WTC11 (cell line): ENCODE data around the gene C9orf72. TPM values are rescaled to one million over a fixed set of nuclear protein-coding genes. Genes with fewer than 3 reads are reported as not detected.

Experiments used
- ATAC-seq: fragments of 200-7000 bp; cut with Tn5 transposase; 2 replicates; pipeline ENCODE4 v1.10.0; 2021; ENCODE audit warnings: mild to moderate bottlenecking, moderate library complexity
- CTCF ChIA-PET: fragments of 300-600 bp; sonication (Branson Sonifier 250); formaldehyde crosslinking; loops from one replicate; lab custom pipeline; 2021; ENCODE audit warnings: antibody characterized with exemption; lab: Charles Lee
- POLR2A ChIA-PET: fragments of 350-600 bp; sonication (Branson Sonifier 250); formaldehyde crosslinking; loops from one replicate; lab custom pipeline; 2021; ENCODE audit warnings: antibody characterized with exemption; lab: Charles Lee
- DNase-seq: peaks from one replicate; pipeline ENCODE4 v3.0.0; 2021; ENCODE audit warnings: low spot score
- H3K27ac Mint-ChIP-seq: 2 replicates; pipeline ENCODE4 v1.8.0; 2021; ENCODE audit warnings: mixed read lengths
- H3K27me3 Mint-ChIP-seq: 2 replicates; pipeline ENCODE4 v1.8.0; 2021; ENCODE audit warnings: low read depth, mild to moderate bottlenecking, moderate library complexity, mixed read lengths
- H3K36me3 Mint-ChIP-seq: 2 replicates; pipeline ENCODE4 v1.8.0; 2021; ENCODE audit warnings: mixed read lengths
- H3K4me1 Mint-ChIP-seq: 2 replicates; pipeline ENCODE4 v1.8.0; 2022; ENCODE audit warnings: mixed read lengths
- H3K4me3 Mint-ChIP-seq: 2 replicates; pipeline ENCODE4 v1.8.0; 2021; ENCODE audit warnings: mild to moderate bottlenecking, moderate library complexity, mixed read lengths
- H3K9me3 Mint-ChIP-seq: 2 replicates; pipeline ENCODE4 v1.8.0; 2021; ENCODE audit warnings: mixed read lengths
- ATF1 ChIP-seq: sonication (generic); formaldehyde crosslinking; IDR thresholded peaks from 2 replicates; pipeline ENCODE4 v1.8.1; 2023; ENCODE audit warnings: mild to moderate bottlenecking, moderate library complexity, missing genetic modification reagents
- HMGA2 ChIP-seq: fragments of 250-450 bp; sonication (Bioruptor Pico); IDR thresholded peaks from 2 replicates; pipeline ENCODE4 v1.4.0; 2021; ENCODE audit warnings: mild to moderate bottlenecking, moderate library complexity
- JAZF1 ChIP-seq: fragments of 250-450 bp; sonication (Bioruptor Pico); IDR thresholded peaks from 2 replicates; pipeline ENCODE4 v1.9.0; 2021; ENCODE audit warnings: moderate library complexity, mild to moderate bottlenecking, inconsistent platforms
- MYBL2 ChIP-seq: sonication (generic); formaldehyde crosslinking; IDR thresholded peaks from 2 replicates; pipeline ENCODE4 v1.8.1; 2023; ENCODE audit warnings: mild to moderate bottlenecking, moderate library complexity, missing genetic modification reagents
- NFYB ChIP-seq: sonication (generic); formaldehyde crosslinking; conservative IDR thresholded peaks from 2 replicates; pipeline ENCODE4 v1.8.0; 2022; ENCODE audit warnings: low read depth, missing genetic modification reagents
- SMAD4 ChIP-seq: sonication (generic); formaldehyde crosslinking; IDR thresholded peaks from 2 replicates; pipeline ENCODE4 v1.8.0; 2022; ENCODE audit warnings: mild to moderate bottlenecking, missing genetic modification reagents
- TCF7 ChIP-seq: sonication (generic); formaldehyde crosslinking; IDR thresholded peaks from 2 replicates; pipeline ENCODE4 v1.8.0; 2022; ENCODE audit warnings: mild to moderate bottlenecking, low read depth, missing genetic modification reagents, moderate library complexity
- ZNF121 ChIP-seq: sonication (generic); formaldehyde crosslinking; IDR thresholded peaks from 2 replicates; pipeline ENCODE4 v1.8.0; 2023; ENCODE audit warnings: missing genetic modification reagents
- ZNF423 ChIP-seq: fragments of 250-450 bp; sonication (Bioruptor Pico); IDR thresholded peaks from 2 replicates; pipeline ENCODE4 v2.1.2; 2022; ENCODE audit warnings: mild to moderate bottlenecking, moderate library complexity
- total RNA-seq: library from RNA; stranded (reverse); gene quantifications from 3 replicates; pipeline ENCODE4 v1.2.3, GENCODE V29; 2021
- TF ChIP-seq, protein P1 (sequence below): fragments of 250-450 bp; sonication (Bioruptor Pico); IDR thresholded peaks from 2 replicates; pipeline ENCODE4 v1.9.0; 2021; ENCODE audit warnings: moderate library complexity, mild to moderate bottlenecking, inconsistent platforms, borderline replicate concordance
- TF ChIP-seq, protein P2 (sequence below): fragments of 200-600 bp; IDR thresholded peaks from 2 replicates; pipeline ENCODE4 v1.8.0; 2022; ENCODE audit warnings: antibody characterized with exemption
- TF ChIP-seq, protein P3 (sequence below): sonication (generic); formaldehyde crosslinking; IDR thresholded peaks from 2 replicates; pipeline ENCODE4 v1.8.1; 2023; ENCODE audit warnings: mild to moderate bottlenecking, missing genetic modification reagents
- TF ChIP-seq, protein P4 (sequence below): sonication (generic); formaldehyde crosslinking; IDR thresholded peaks from 2 replicates; pipeline ENCODE4 v1.8.0; 2023; ENCODE audit warnings: missing genetic modification reagents, mild to moderate bottlenecking, borderline replicate concordance
- TF ChIP-seq, protein P5 (sequence below): sonication (generic); formaldehyde crosslinking; IDR thresholded peaks from 2 replicates; pipeline ENCODE4 v1.8.1; 2022; ENCODE audit warnings: mild to moderate bottlenecking, missing genetic modification reagents, moderate library complexity, borderline replicate concordance

C9orf72 gene
- total RNA-seq, 1 experiment from 2014 or later, result 21.5 TPM

DNA sequence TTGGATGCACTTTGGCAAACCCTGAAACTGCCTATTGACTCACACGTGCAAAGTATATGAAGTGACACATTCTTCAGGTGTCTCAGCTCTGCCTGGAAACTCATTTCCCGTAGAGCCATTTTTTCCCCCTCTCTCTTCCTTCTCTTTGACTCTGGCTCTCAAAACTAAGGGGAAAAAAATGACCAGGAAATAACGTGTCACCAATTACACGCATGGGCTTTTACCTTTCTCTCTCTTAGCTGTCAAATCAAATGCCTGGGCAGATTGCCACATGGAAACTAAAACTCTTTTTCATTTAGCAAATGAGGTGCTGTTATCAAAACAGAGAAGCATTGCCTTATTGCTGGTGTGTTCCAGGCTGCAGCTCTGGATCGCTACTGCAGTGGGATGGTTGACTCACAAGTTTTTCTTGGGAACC is 67.5 kb downstream of the C9orf72 start:
- TF ChIP-seq JAZF1, result no peak
- TF ChIP-seq, protein P1, sequence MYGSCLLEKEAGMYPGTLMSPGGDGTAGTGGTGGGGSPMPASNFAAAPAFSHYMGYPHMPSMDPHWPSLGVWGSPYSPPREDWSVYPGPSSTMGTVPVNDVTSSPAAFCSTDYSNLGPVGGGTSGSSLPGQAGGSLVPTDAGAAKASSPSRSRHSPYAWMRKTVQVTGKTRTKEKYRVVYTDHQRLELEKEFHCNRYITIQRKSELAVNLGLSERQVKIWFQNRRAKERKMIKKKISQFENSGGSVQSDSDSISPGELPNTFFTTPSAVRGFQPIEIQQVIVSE, result no peak
- TF ChIP-seq, protein P2, sequence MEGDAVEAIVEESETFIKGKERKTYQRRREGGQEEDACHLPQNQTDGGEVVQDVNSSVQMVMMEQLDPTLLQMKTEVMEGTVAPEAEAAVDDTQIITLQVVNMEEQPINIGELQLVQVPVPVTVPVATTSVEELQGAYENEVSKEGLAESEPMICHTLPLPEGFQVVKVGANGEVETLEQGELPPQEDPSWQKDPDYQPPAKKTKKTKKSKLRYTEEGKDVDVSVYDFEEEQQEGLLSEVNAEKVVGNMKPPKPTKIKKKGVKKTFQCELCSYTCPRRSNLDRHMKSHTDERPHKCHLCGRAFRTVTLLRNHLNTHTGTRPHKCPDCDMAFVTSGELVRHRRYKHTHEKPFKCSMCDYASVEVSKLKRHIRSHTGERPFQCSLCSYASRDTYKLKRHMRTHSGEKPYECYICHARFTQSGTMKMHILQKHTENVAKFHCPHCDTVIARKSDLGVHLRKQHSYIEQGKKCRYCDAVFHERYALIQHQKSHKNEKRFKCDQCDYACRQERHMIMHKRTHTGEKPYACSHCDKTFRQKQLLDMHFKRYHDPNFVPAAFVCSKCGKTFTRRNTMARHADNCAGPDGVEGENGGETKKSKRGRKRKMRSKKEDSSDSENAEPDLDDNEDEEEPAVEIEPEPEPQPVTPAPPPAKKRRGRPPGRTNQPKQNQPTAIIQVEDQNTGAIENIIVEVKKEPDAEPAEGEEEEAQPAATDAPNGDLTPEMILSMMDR, result no peak
- Mint-ChIP-seq H3K4me1 (peaks cover 37% of the 10 kb centered on the region), H3K4me3 (no peak overlapping the region), H3K36me3 (peaks cover 26% of the 10 kb centered on the region), H3K27ac (peak overlapping the region; percentile 35; the same call in 1 of the 2 replicates), H3K27me3 (no peaks in the 10 kb centered on the region), H3K9me3 (peaks cover 22% of the 10 kb centered on the region)
- POLR2A ChIA-PET, result interaction anchor here (0.8 kb wide), 1 partner anchor 97 kb away, joined by 3 read pairs; no protein-coding TSS in a partner anchor
- CTCF ChIA-PET, result interaction anchor here (0.7 kb wide), 1 partner anchor 173 kb away, joined by 4 read pairs; no protein-coding TSS in a partner anchor
- DNase-seq (no peak), ATAC-seq (no peak)

DNA sequence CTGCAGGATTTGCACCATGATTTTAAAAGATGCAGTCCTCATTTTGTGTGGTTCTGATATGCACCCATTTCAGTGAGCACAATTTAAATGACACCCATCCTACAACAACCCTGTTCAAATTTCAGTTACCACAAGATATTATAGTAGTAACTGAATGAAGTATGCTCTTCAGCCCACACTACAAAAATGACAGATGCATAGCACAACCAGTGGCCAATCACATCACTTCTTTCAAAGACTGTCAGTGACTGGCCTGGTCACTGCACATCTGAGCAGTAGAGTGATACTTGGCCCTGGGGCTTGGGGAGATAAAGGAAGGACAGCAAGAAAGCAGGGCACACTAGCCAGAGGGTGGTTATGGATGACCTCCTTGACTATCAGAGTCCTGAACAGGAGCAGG is 69.0 kb downstream of the C9orf72 start:
- ChIA-PET POLR2A (no interaction called here), CTCF (no interaction called here)
- H3K27ac Mint-ChIP-seq, result no peak overlapping the region
- ATAC-seq (no peak), DNase-seq (no peak)
- TF ChIP-seq TCF7 (CRISPR knock-in tag) (no peak), ATF1 (CRISPR knock-in tag) (no peak), NFYB (CRISPR knock-in tag) (no peak), MYBL2 (CRISPR knock-in tag) (no peak), ZNF423 (CRISPR knock-in tag) (no peak), ZNF121 (CRISPR knock-in tag) (no peak), HMGA2 (CRISPR knock-in tag) (no peak), SMAD4 (no peak)
- TF ChIP-seq, protein P3, sequence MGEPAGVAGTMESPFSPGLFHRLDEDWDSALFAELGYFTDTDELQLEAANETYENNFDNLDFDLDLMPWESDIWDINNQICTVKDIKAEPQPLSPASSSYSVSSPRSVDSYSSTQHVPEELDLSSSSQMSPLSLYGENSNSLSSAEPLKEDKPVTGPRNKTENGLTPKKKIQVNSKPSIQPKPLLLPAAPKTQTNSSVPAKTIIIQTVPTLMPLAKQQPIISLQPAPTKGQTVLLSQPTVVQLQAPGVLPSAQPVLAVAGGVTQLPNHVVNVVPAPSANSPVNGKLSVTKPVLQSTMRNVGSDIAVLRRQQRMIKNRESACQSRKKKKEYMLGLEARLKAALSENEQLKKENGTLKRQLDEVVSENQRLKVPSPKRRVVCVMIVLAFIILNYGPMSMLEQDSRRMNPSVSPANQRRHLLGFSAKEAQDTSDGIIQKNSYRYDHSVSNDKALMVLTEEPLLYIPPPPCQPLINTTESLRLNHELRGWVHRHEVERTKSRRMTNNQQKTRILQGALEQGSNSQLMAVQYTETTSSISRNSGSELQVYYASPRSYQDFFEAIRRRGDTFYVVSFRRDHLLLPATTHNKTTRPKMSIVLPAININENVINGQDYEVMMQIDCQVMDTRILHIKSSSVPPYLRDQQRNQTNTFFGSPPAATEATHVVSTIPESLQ (CRISPR knock-in tag), result no peak
- TF ChIP-seq, protein P1, result no peak
- TF ChIP-seq, protein P4, sequence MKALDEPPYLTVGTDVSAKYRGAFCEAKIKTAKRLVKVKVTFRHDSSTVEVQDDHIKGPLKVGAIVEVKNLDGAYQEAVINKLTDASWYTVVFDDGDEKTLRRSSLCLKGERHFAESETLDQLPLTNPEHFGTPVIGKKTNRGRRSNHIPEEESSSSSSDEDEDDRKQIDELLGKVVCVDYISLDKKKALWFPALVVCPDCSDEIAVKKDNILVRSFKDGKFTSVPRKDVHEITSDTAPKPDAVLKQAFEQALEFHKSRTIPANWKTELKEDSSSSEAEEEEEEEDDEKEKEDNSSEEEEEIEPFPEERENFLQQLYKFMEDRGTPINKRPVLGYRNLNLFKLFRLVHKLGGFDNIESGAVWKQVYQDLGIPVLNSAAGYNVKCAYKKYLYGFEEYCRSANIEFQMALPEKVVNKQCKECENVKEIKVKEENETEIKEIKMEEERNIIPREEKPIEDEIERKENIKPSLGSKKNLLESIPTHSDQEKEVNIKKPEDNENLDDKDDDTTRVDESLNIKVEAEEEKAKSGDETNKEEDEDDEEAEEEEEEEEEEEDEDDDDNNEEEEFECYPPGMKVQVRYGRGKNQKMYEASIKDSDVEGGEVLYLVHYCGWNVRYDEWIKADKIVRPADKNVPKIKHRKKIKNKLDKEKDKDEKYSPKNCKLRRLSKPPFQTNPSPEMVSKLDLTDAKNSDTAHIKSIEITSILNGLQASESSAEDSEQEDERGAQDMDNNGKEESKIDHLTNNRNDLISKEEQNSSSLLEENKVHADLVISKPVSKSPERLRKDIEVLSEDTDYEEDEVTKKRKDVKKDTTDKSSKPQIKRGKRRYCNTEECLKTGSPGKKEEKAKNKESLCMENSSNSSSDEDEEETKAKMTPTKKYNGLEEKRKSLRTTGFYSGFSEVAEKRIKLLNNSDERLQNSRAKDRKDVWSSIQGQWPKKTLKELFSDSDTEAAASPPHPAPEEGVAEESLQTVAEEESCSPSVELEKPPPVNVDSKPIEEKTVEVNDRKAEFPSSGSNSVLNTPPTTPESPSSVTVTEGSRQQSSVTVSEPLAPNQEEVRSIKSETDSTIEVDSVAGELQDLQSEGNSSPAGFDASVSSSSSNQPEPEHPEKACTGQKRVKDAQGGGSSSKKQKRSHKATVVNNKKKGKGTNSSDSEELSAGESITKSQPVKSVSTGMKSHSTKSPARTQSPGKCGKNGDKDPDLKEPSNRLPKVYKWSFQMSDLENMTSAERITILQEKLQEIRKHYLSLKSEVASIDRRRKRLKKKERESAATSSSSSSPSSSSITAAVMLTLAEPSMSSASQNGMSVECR (CRISPR knock-in tag), result no peak
- TF ChIP-seq, protein P5, sequence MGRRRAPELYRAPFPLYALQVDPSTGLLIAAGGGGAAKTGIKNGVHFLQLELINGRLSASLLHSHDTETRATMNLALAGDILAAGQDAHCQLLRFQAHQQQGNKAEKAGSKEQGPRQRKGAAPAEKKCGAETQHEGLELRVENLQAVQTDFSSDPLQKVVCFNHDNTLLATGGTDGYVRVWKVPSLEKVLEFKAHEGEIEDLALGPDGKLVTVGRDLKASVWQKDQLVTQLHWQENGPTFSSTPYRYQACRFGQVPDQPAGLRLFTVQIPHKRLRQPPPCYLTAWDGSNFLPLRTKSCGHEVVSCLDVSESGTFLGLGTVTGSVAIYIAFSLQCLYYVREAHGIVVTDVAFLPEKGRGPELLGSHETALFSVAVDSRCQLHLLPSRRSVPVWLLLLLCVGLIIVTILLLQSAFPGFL (CRISPR knock-in tag), result no peak
- no peaks in the 10 kb centered on the region for H3K27me3 Mint-ChIP-seq
- no peak overlapping the region for H3K4me3 Mint-ChIP-seq
- peaks cover 51% of the 10 kb centered on the region for H3K4me1 Mint-ChIP-seq
- peaks cover 26% of the 10 kb centered on the region for H3K36me3 Mint-ChIP-seq
- peaks cover 22% of the 10 kb centered on the region for H3K9me3 Mint-ChIP-seq
